HCT116 (cell line): Measurements from ENCODE around the gene NRIP3. TPM values are rescaled to one million over a fixed set of nuclear protein-coding genes. Genes with fewer than 3 reads are reported as not detected.

Experiments used
- ATAC-seq: fragments of 200-7000 bp; cut with Tn5 transposase; 2 replicates; pipeline ENCODE4 v1.9.1; 2020; ENCODE audit warnings: mild to moderate bottlenecking, moderate library complexity
- BruUV-seq: library from RNA; stranded (reverse); fragments of 400-500 nt; replicated peaks from 2 replicates; lab custom pipeline; 2021; lab: Mats Ljungman, UMichigan
- CTCF ChIA-PET: fragments of 300-600 bp; sonication (Branson Sonifier 250); formaldehyde crosslinking; loops from one replicate; lab custom pipeline; 2021; ENCODE audit warnings: antibody characterized with exemption; lab: Charles Lee
- POLR2A ChIA-PET: fragments of 300-600, 350-600 bp; sonication (Branson Sonifier 250); formaldehyde crosslinking; loops from one replicate; lab custom pipeline; 2021; ENCODE audit warnings: antibody characterized with exemption; lab: Charles Lee
- RAD21 ChIA-PET, 2 experiments: fragments of 300-600 bp; sonication (Branson Sonifier 250); formaldehyde crosslinking; loops; one replicate each; lab custom pipeline; 2023; ENCODE audit warnings: low total read pairs in 2 of 2; ENCODE audit not compliant: uncharacterized antibody in 2 of 2, unreplicated experiment in 2 of 2, low non-redundant PET in 1 of 2; lab: Charles Lee
- DNase-seq: peaks from one replicate; pipeline ENCODE4 v3.0.0-alpha.2; 2010; ENCODE audit warnings: low read depth, low spot score
- H2AFZ ChIP-seq: fragments of 200-600 bp; shearing (Covaris generic), sonication (generic); 2 replicates; pipeline ENCODE4 v1.6.1; 2017; ENCODE audit warnings: low read depth, mixed run types, mixed read lengths, antibody characterized with exemption, low read length; ENCODE audit not compliant: poor library complexity, severe bottlenecking
- H3K27ac ChIP-seq: 2 replicates; pipeline ENCODE4 v1.5.1; 2012; ENCODE audit warnings: low read depth, low read length
- H3K27me3 ChIP-seq: fragments of 200-600 bp; sonication (generic); 2 replicates; pipeline ENCODE4 v1.6.1; 2016; ENCODE audit warnings: mixed run types, low read length, mixed read lengths; ENCODE audit not compliant: insufficient read depth
- H3K36me3 ChIP-seq, 2 experiments: fragments of 200-500 bp in 1 of 2; fragments of 200-600 bp in 1 of 2; sonication (Bioruptor generic) in 1 of 2; sonication (generic) in 1 of 2; 2 replicates each; pipeline versions ENCODE4 v1.5.1 to v1.6.1; 2014 to 2016; ENCODE audit warnings: low read length in 2 of 2, inconsistent platforms in 1 of 2, mixed read lengths in 1 of 2, mixed run types in 1 of 2; ENCODE audit not compliant: insufficient read depth in 2 of 2, control insufficient read depth in 1 of 2
- H3K4me1 ChIP-seq, 2 experiments: fragments of 200-600 bp in 1 of 2; sonication (generic) in 1 of 2; 2 replicates each; pipeline versions ENCODE4 v1.5.1 to v1.6.1; 2012 to 2017; ENCODE audit warnings: low read length in 2 of 2, inconsistent platforms in 1 of 2, mild to moderate bottlenecking in 1 of 2, mixed read lengths in 1 of 2, mixed run types in 1 of 2, moderate library complexity in 1 of 2; ENCODE audit not compliant: insufficient read depth in 2 of 2, control insufficient read depth in 1 of 2
- H3K4me2 ChIP-seq: fragments of 200-600 bp; sonication (generic); 2 replicates; pipeline ENCODE4 v1.6.1; 2017; ENCODE audit warnings: mixed run types, low read length, mixed read lengths
- H3K4me3 ChIP-seq, 2 experiments: fragments of 200-600 bp in 1 of 2; sonication (generic) in 1 of 2; replicated peaks in 1 of 2; 2 replicates each; pipeline ENCODE4 v1.5.1; 2011 to 2016; ENCODE audit warnings: low read length in 2 of 2, control low read depth in 1 of 2, low read depth in 1 of 2, mild to moderate bottlenecking in 1 of 2, mixed read lengths in 1 of 2, mixed run types in 1 of 2
- H3K79me2 ChIP-seq: fragments of 200-600 bp; sonication (generic); 2 replicates; pipeline ENCODE4 v1.6.1; 2017; ENCODE audit warnings: mild to moderate bottlenecking, mixed run types, low read length, moderate library complexity, mixed read lengths; ENCODE audit not compliant: insufficient read depth
- H3K9ac ChIP-seq: fragments of 200-600 bp; sonication (generic); 2 replicates; pipeline ENCODE4 v1.6.1; 2016; ENCODE audit warnings: low read length, mixed read lengths
- H3K9me2 ChIP-seq: fragments of 200-600 bp; sonication (generic), shearing (Covaris generic); 2 replicates; pipeline ENCODE4 v1.6.1; 2017; ENCODE audit warnings: mixed run types, mild to moderate bottlenecking, moderate library complexity; ENCODE audit not compliant: insufficient read depth
- H3K9me3 ChIP-seq, 2 experiments: fragments of 200-500 bp in 1 of 2; fragments of 200-600 bp in 1 of 2; sonication (Bioruptor generic) in 1 of 2; sonication (generic) in 1 of 2; 2 replicates each; pipeline ENCODE4 v1.6.1; 2014 to 2017; ENCODE audit warnings: low read length in 2 of 2, mixed read lengths in 2 of 2, inconsistent platforms in 1 of 2, low read depth in 1 of 2, mild to moderate bottlenecking in 1 of 2, mixed run types in 1 of 2, moderate library complexity in 1 of 2; ENCODE audit not compliant: control insufficient read depth in 1 of 2, insufficient read depth in 1 of 2
- H4K20me1 ChIP-seq: fragments of 200-600 bp; sonication (generic), shearing (Covaris generic); 2 replicates; pipeline ENCODE4 v1.6.1; 2017; ENCODE audit warnings: mixed run types, mild to moderate bottlenecking, moderate library complexity; ENCODE audit not compliant: insufficient read depth
- ATF3 ChIP-seq: IDR thresholded peaks from 2 replicates; pipeline ENCODE4 v1.6.1; 2012
- CBX3 ChIP-seq: IDR thresholded peaks from 2 replicates; pipeline ENCODE4 v1.6.1; 2012; ENCODE audit warnings: low read depth
- CEBPB ChIP-seq: IDR thresholded peaks from 2 replicates; pipeline ENCODE4 v1.6.1; 2012; ENCODE audit warnings: low read depth
- EGR1 ChIP-seq: IDR thresholded peaks from 2 replicates; pipeline ENCODE4 v1.6.1; 2012; ENCODE audit warnings: low read depth
- ELF1 ChIP-seq: IDR thresholded peaks from 2 replicates; pipeline ENCODE4 v1.6.1; 2012; ENCODE audit warnings: low read depth, borderline replicate concordance
- EZH2 ChIP-seq: fragments of 200-600 bp; sonication (generic); IDR thresholded peaks from 2 replicates; pipeline ENCODE4 v1.6.1; 2017; ENCODE audit warnings: antibody characterized with exemption, mixed run types
- EZH2phosphoT487 ChIP-seq: fragments of 200-600 bp; IDR thresholded peaks from 2 replicates; pipeline ENCODE4 v1.6.1; 2018; ENCODE audit warnings: antibody characterized with exemption, borderline replicate concordance
- FOSL1 ChIP-seq: IDR thresholded peaks from 2 replicates; pipeline ENCODE4 v1.6.1; 2012; ENCODE audit warnings: low read depth
- JUND ChIP-seq: IDR thresholded peaks from 2 replicates; pipeline ENCODE4 v1.6.1; 2012
- RAD21 ChIP-seq: IDR thresholded peaks from 2 replicates; pipeline ENCODE4 v1.6.1; 2012; ENCODE audit warnings: low read depth, mild to moderate bottlenecking
- REST ChIP-seq: IDR thresholded peaks from 2 replicates; pipeline ENCODE4 v1.6.1; 2012; ENCODE audit warnings: low read depth
- SIN3A ChIP-seq: IDR thresholded peaks from 2 replicates; pipeline ENCODE4 v1.6.1; 2012; ENCODE audit warnings: low read depth
- SRF ChIP-seq: IDR thresholded peaks from 2 replicates; pipeline ENCODE4 v1.6.1; 2012; ENCODE audit warnings: low read depth
- TCF7L2 ChIP-seq: IDR thresholded peaks from 2 replicates; pipeline ENCODE4 v1.7.0; 2011; ENCODE audit warnings: borderline replicate concordance, inconsistent platforms; ENCODE audit not compliant: insufficient read depth, insufficient read length; ENCODE audit errors: extremely low read depth
- YY1 ChIP-seq: IDR thresholded peaks from 2 replicates; pipeline ENCODE4 v1.6.1; 2011; ENCODE audit warnings: low read length, low read depth, moderate library complexity, mild to moderate bottlenecking; ENCODE audit not compliant: insufficient replicate concordance; ENCODE audit errors: extremely low read depth
- ZFX ChIP-seq: fragments of 450-650 bp; IDR thresholded peaks from 2 replicates; pipeline ENCODE4 v1.6.1; 2017
- ZNF274 ChIP-seq: fragments of 200-500 bp; sonication (Bioruptor generic); IDR thresholded peaks from 2 replicates; pipeline ENCODE4 v1.6.1; 2014; ENCODE audit warnings: mild to moderate bottlenecking, low read depth, low read length, inconsistent platforms
- intact Hi-C: fragments of 100-400 bp; cut with micrococcal nuclease; formaldehyde crosslinking; loops from 2 replicates; pipeline ENCODE4 v1.10.0; 2022
- total RNA-seq: library from RNA; stranded (reverse); gene quantifications from one replicate; pipeline ENCODE4 v1.2.1, GENCODE V29; 2021; ENCODE audit not compliant: unreplicated experiment
- TF ChIP-seq, protein P1 (sequence below), 3 experiments: fragments of 200-600 bp in 1 of 3; sonication (generic) in 1 of 3; IDR thresholded peaks in 2 of 3; conservative IDR thresholded peaks in 1 of 3; 2 replicates each; pipeline ENCODE4 v1.5.1; 2012 to 2017; ENCODE audit warnings: low read depth in 2 of 3, low read length in 2 of 3, antibody characterized with exemption in 1 of 3, borderline replicate concordance in 1 of 3, control low read depth in 1 of 3, mild to moderate bottlenecking in 1 of 3, mixed read lengths in 1 of 3, mixed run types in 1 of 3, moderate library complexity in 1 of 3; ENCODE audit not compliant: insufficient read depth in 1 of 3
- TF ChIP-seq, protein P2 (sequence below): IDR thresholded peaks from 2 replicates; pipeline ENCODE4 v1.6.1; 2012
- TF ChIP-seq, protein P3 (sequence below): IDR thresholded peaks from 2 replicates; pipeline ENCODE4 v1.6.1; 2011; ENCODE audit warnings: mild to moderate bottlenecking, low read length, moderate library complexity; ENCODE audit not compliant: insufficient replicate concordance; ENCODE audit errors: extremely low read depth

The NRIP3 gene
- total RNA-seq, 1 experiment from 2014 or later, result 0.15 TPM

DNA sequence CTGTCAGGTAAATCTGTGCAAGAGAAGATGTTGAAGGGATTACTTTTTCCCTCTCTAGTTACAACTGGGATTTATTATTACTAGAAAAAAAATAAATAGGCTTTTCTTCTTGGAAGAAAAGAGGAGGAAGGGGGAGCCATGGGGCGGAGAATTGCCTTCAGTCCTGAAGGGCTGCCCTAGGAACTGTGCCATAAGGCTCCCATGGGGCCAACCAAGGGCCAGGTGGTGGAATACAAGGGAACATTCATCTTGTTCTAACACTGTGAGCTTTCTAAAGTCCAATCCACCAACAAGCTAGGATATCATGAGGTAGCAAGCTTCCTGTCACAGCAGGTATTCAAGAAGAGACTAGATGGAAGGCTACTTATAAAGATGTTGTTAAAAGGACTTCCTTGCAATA, 24.8 kb upstream of the NRIP3 start:
- Histone ChIP-seq H3K4me3 (no peak overlapping the region), H3K79me2 (no peaks in the 10 kb centered on the region), H3K9ac (no peak overlapping the region), H3K9me3 (no peaks in the 10 kb centered on the region), H2AFZ (no peak overlapping the region), H3K27ac (no peak overlapping the region), H3K4me1 (peaks cover 0 to 6% of the 10 kb centered on the region in 2 experiments; a peak in 1 of 4 replicates), H4K20me1 (no peaks in the 10 kb centered on the region), H3K4me2 (no peak overlapping the region), H3K27me3 (no peaks in the 10 kb centered on the region), H3K36me3 (no peaks in the 10 kb centered on the region)
- no peak for DNase-seq
- POLR2A ChIA-PET, result no interaction called here
- CTCF ChIA-PET, result interaction anchor here (2.5 kb wide), 1 partner anchor 13 kb away, joined by 12 read pairs; no protein-coding TSS in a partner anchor
- no TSS peak for BruUV-seq
- RAD21 ChIA-PET, result no interaction called here
- no peak for TF ChIP-seq ELF1
- no peak for TF ChIP-seq TCF7L2
- TF ChIP-seq EZH2, result no peak
- TF ChIP-seq CEBPB, result no peak
- no peak for TF ChIP-seq YY1
- no peak for TF ChIP-seq ZFX
- TF ChIP-seq, protein P1, sequence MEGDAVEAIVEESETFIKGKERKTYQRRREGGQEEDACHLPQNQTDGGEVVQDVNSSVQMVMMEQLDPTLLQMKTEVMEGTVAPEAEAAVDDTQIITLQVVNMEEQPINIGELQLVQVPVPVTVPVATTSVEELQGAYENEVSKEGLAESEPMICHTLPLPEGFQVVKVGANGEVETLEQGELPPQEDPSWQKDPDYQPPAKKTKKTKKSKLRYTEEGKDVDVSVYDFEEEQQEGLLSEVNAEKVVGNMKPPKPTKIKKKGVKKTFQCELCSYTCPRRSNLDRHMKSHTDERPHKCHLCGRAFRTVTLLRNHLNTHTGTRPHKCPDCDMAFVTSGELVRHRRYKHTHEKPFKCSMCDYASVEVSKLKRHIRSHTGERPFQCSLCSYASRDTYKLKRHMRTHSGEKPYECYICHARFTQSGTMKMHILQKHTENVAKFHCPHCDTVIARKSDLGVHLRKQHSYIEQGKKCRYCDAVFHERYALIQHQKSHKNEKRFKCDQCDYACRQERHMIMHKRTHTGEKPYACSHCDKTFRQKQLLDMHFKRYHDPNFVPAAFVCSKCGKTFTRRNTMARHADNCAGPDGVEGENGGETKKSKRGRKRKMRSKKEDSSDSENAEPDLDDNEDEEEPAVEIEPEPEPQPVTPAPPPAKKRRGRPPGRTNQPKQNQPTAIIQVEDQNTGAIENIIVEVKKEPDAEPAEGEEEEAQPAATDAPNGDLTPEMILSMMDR (IDR thresholded peaks at IDR 0.05 in 2 of 3, conservative IDR thresholded peaks at IDR 0.05 in 1 of 3; ENCODE audit: borderline replicate concordance in 1 of 3, insufficient read depth in 1 of 3, low read depth in 2 of 3, low read length in 2 of 3), result no peak
- TF ChIP-seq FOSL1, result no peak
- TF ChIP-seq SIN3A, result no peak
- TF ChIP-seq RAD21, result no peak
- no peak for TF ChIP-seq ATF3
- TF ChIP-seq, protein P2, sequence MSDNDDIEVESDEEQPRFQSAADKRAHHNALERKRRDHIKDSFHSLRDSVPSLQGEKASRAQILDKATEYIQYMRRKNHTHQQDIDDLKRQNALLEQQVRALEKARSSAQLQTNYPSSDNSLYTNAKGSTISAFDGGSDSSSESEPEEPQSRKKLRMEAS, result no peak
- TF ChIP-seq ZNF274, result no peak
- no peak for TF ChIP-seq EGR1
- TF ChIP-seq REST, result no peak
- TF ChIP-seq JUND, result no peak
- TF ChIP-seq, protein P3, sequence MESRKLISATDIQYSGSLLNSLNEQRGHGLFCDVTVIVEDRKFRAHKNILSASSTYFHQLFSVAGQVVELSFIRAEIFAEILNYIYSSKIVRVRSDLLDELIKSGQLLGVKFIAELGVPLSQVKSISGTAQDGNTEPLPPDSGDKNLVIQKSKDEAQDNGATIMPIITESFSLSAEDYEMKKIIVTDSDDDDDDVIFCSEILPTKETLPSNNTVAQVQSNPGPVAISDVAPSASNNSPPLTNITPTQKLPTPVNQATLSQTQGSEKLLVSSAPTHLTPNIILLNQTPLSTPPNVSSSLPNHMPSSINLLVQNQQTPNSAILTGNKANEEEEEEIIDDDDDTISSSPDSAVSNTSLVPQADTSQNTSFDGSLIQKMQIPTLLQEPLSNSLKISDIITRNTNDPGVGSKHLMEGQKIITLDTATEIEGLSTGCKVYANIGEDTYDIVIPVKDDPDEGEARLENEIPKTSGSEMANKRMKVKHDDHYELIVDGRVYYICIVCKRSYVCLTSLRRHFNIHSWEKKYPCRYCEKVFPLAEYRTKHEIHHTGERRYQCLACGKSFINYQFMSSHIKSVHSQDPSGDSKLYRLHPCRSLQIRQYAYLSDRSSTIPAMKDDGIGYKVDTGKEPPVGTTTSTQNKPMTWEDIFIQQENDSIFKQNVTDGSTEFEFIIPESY, result no peak
- TF ChIP-seq EZH2phosphoT487, result no peak
- no peak for TF ChIP-seq SRF
- no peak for TF ChIP-seq CBX3
- TF ChIP-seq, all 23 proteins: peak for 0
- no peak for ATAC-seq
- H3K9me2 ChIP-seq, result no peaks in the 10 kb centered on the region
- intact Hi-C loops, result no loop called here
